ENCODE measurements around the gene TSN.
"Not testable (repeated sequence)": the region's sequence is repeated elsewhere in the genome, so short reads cannot be mapped to it uniquely, and the experiment has no call there.

Gene TSN

GRCh38 chr2:121755237-121756111 lies at the start of gene TSN:
TSS of gene TSN (plus strand) at chr2:121755651. CDS start at chr2:121755780, 129 bp downstream.
- DNase-seq: peak; percentile 99

GRCh38 chr2:121705958-121706357 lies 49.5 kb upstream of the TSN start:
- no peak for DNase-seq

- DNase-seq: peak; percentile 80
These were observed 48.0 kb upstream of the TSN start for GRCh38 chr2:121707344-121707919.

- peak; percentile 69 for DNase-seq
These were observed 47.5 kb upstream of the TSN start for GRCh38 chr2:121707920-121708361.

- no peak for DNase-seq
These were observed 45.5 kb upstream of the TSN start for GRCh38 chr2:121709776-121710469.

GRCh38 chr2:121710470-121711170 lies 44.8 kb upstream of the TSN start:
- DNase-seq: no peak

GRCh38 chr2:121711481-121711880 lies 44.0 kb upstream of the TSN start:
- DNase-seq: not testable (repeated sequence)

- DNase-seq: no peak
These were observed 39.3 kb upstream of the TSN start for GRCh38 chr2:121716126-121716525.

- DNase-seq: no peak
These were observed 37.9 kb upstream of the TSN start for GRCh38 chr2:121717529-121717928.

GRCh38 chr2:121721926-121722325 lies 33.5 kb upstream of the TSN start:
- no peak for DNase-seq

GRCh38 chr2:121722479-121722878 lies 33.0 kb upstream of the TSN start:
- DNase-seq: no peak

- DNase-seq: no peak
These were observed 32.1 kb upstream of the TSN start for GRCh38 chr2:121723316-121723715.

GRCh38 chr2:121727332-121727731 lies 28.1 kb upstream of the TSN start:
- no peak for DNase-seq

- no peak for DNase-seq
These were observed 27.5 kb upstream of the TSN start for GRCh38 chr2:121727950-121728349.

GRCh38 chr2:121731366-121731765 lies 24.1 kb upstream of the TSN start:
- DNase-seq: no peak

- not testable (repeated sequence) for DNase-seq
These were observed 20.9 kb upstream of the TSN start for GRCh38 chr2:121734544-121734943.

GRCh38 chr2:121735518-121736074 lies 19.9 kb upstream of the TSN start:
- no peak for DNase-seq

GRCh38 chr2:121736140-121736461 lies 19.4 kb upstream of the TSN start:
- DNase-seq: no peak

- DNase-seq: peak; percentile 99
These were observed 18.8 kb upstream of the TSN start, which contains the start of gene NIFK for GRCh38 chr2:121736462-121737336. TSS of gene NIFK (minus strand) at chr2:121736875. CDS start at chr2:121736850, 25 bp downstream.

- DNase-seq: no peak
These were observed 14.5 kb upstream of the TSN start for GRCh38 chr2:121740973-121741372.

- no peak for DNase-seq
These were observed 14.0 kb upstream of the TSN start for GRCh38 chr2:121741450-121741849.
